CD4-positive, alpha-beta T cell treated with Interleukin-10 for 1 hour (primary cell): ENCODE measurements around the gene AUNIP.
A peak's percentile ranks its signal among the peaks of the same experiment; 100 is the strongest.

Experiments
- DNase-seq: peaks from one replicate; pipeline ENCODE4 v3.0.0-alpha.2; 2020

The AUNIP gene

GRCh38 chr1:25888426-25888987, 29.2 kb upstream of the AUNIP start:
- no peak for DNase-seq

GRCh38 chr1:25885602-25886001, 26.3 kb upstream of the AUNIP start:
- no peak for DNase-seq

- DNase-seq = no peak
These were observed 22.0 kb upstream of the AUNIP start for GRCh38 chr1:25881266-25881665.

- DNase-seq = no peak
These were observed 21.3 kb upstream of the AUNIP start for GRCh38 chr1:25880518-25880917.

- no peak for DNase-seq
These were observed 20.4 kb upstream of the AUNIP start for GRCh38 chr1:25879675-25880074.

GRCh38 chr1:25878690-25879089, 19.4 kb upstream of the AUNIP start:
- no peak for DNase-seq

GRCh38 chr1:25877155-25877554, 17.9 kb upstream of the AUNIP start:
- no peak for DNase-seq

- no peak for DNase-seq
These were observed 17.4 kb upstream of the AUNIP start for GRCh38 chr1:25876693-25877077.

GRCh38 chr1:25875856-25876692, 16.8 kb upstream of the AUNIP start:
- peak; percentile 31 for DNase-seq

GRCh38 chr1:25875154-25875855, 16.0 kb upstream of the AUNIP start, which contains the start of gene PAQR7:
Gene PAQR7 (minus strand): TSS chr1:25875708. CDS start chr1:25863839, 11,869 bp downstream.
- DNase-seq = peak; percentile 68

GRCh38 chr1:25874635-25875153, 15.4 kb upstream of the AUNIP start:
- no peak for DNase-seq

GRCh38 chr1:25874209-25874608, 15.0 kb upstream of the AUNIP start:
- no peak for DNase-seq

- no peak for DNase-seq
These were observed 13.9 kb upstream of the AUNIP start for GRCh38 chr1:25873120-25873519.

GRCh38 chr1:25872713-25873112, 13.5 kb upstream of the AUNIP start:
- no peak for DNase-seq

- no peak for DNase-seq
These were observed 12.6 kb upstream of the AUNIP start for GRCh38 chr1:25871704-25872494.

GRCh38 chr1:25871086-25871703, 11.9 kb upstream of the AUNIP start:
- DNase-seq = no peak

- DNase-seq = no peak
These were observed 11.4 kb upstream of the AUNIP start for GRCh38 chr1:25870614-25871013.

- no peak for DNase-seq
These were observed 10.8 kb upstream of the AUNIP start for GRCh38 chr1:25869909-25870606.

GRCh38 chr1:25867210-25867991, 8.1 kb upstream of the AUNIP start:
- DNase-seq = no peak

- DNase-seq = no peak
These were observed 7.0 kb upstream of the AUNIP start for GRCh38 chr1:25866288-25866687.

GRCh38 chr1:25864434-25864833, 5.2 kb upstream of the AUNIP start:
- DNase-seq = no peak
